Stomach (tissue), 4 donors: ENCODE data around the gene MAGI2.

Source experiments
- EP300 ChIP-seq: sonication (generic); formaldehyde crosslinking; IDR thresholded peaks from one replicate; pipeline ENCODE4 v1.6.1; 2017; ENCODE audit warnings: antibody characterized with exemption
- POLR2A ChIP-seq, 4 donors: fragments of 450-650 bp; IDR thresholded peaks; one replicate each; pipeline ENCODE4 v1.6.1; 2016; ENCODE audit warnings: antibody characterized with exemption in 4 of 4, control low read depth in 2 of 4, mild to moderate bottlenecking in 1 of 4, moderate library complexity in 1 of 4
- POLR2AphosphoS5 ChIP-seq, 3 donors: sonication (generic); formaldehyde crosslinking; IDR thresholded peaks; one replicate each; pipeline ENCODE4 v1.6.1; 2016; ENCODE audit warnings: antibody characterized with exemption in 3 of 3
- TF ChIP-seq, protein P1 (sequence below), 7 experiments: fragments of 450-650 bp in 4 of 7; fragments of 200-600 bp in 3 of 7; sonication (generic) in 3 of 7; IDR thresholded peaks; one replicate each; pipeline ENCODE4 v1.5.1; 2016 to 2019; ENCODE audit warnings: antibody characterized with exemption in 7 of 7, control low read depth in 2 of 7, mild to moderate bottlenecking in 1 of 7

DNA sequence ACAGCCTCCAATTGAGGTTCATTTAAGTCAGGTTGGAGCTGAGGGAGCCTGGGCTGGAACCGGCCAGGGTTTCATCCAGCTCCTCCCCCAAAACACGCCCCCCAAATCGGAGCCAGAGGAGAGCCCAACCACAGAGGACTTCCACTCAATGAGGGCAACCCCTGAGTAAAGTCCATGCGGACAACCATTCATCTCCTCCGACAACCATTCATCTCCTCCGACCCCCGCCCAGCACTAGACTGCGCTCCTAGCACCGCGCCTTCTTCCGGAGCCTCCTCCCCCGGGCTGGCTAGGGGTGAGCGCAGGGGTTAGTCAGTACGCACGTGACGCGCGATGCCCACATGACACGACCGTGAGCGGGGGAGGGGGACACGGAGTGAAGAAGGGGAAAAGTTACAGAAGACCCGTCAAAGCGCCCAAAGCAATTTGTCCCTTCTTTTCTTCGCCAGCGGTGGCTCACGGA lies 1.4 kb downstream of the MAGI2 start:
- peak; percentile 21 to 36 (median 33) for TF ChIP-seq POLR2AphosphoS5 (IDR thresholded peaks at IDR 0.05)
- TF ChIP-seq POLR2A (IDR thresholded peaks at IDR 0.05), result no peak
- TF ChIP-seq, protein P1, sequence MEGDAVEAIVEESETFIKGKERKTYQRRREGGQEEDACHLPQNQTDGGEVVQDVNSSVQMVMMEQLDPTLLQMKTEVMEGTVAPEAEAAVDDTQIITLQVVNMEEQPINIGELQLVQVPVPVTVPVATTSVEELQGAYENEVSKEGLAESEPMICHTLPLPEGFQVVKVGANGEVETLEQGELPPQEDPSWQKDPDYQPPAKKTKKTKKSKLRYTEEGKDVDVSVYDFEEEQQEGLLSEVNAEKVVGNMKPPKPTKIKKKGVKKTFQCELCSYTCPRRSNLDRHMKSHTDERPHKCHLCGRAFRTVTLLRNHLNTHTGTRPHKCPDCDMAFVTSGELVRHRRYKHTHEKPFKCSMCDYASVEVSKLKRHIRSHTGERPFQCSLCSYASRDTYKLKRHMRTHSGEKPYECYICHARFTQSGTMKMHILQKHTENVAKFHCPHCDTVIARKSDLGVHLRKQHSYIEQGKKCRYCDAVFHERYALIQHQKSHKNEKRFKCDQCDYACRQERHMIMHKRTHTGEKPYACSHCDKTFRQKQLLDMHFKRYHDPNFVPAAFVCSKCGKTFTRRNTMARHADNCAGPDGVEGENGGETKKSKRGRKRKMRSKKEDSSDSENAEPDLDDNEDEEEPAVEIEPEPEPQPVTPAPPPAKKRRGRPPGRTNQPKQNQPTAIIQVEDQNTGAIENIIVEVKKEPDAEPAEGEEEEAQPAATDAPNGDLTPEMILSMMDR (IDR thresholded peaks at IDR 0.05), result no peak
- TF ChIP-seq EP300, result no peak
